HUES64 (cell line): ENCODE measurements around the gene MOCOS.

ENCODE experiments used
- H3K27ac ChIP-seq: 2 replicates; pipeline ENCODE4 v1.7.0; 2013; ENCODE audit warnings: low read depth, low read length, inconsistent platforms
- H3K27me3 ChIP-seq: 2 replicates; pipeline ENCODE4 v1.6.1; 2013; ENCODE audit warnings: mild to moderate bottlenecking, low read length; ENCODE audit not compliant: insufficient read depth
- H3K36me3 ChIP-seq: 2 replicates; pipeline ENCODE4 v1.6.1; 2013; ENCODE audit warnings: mild to moderate bottlenecking, low read length; ENCODE audit not compliant: insufficient read depth
- H3K4me1 ChIP-seq: 2 replicates; pipeline ENCODE4 v1.6.1; 2013; ENCODE audit warnings: mild to moderate bottlenecking, low read length, moderate library complexity; ENCODE audit not compliant: insufficient read depth
- H3K4me3 ChIP-seq: 2 replicates; pipeline ENCODE4 v1.5.1; 2013; ENCODE audit warnings: mild to moderate bottlenecking, low read length, moderate library complexity
- H3K9ac ChIP-seq: 2 replicates; pipeline ENCODE4 v1.6.1; 2013; ENCODE audit warnings: mild to moderate bottlenecking, low read depth, low read length
- H3K9me3 ChIP-seq: 2 replicates; pipeline ENCODE4 v1.6.1; 2013; ENCODE audit warnings: low read depth, low read length; ENCODE audit not compliant: insufficient read depth
- WGBS: fragments of 150-250, 120-280 bp; methylation state at CpG from one replicate; pipeline ENCODE4 v1.1.7; 2013; ENCODE audit warnings: missing lambda C conversion rate; 5-methylcytosine and 5-hydroxymethylcytosine counted together

The MOCOS gene

DNA sequence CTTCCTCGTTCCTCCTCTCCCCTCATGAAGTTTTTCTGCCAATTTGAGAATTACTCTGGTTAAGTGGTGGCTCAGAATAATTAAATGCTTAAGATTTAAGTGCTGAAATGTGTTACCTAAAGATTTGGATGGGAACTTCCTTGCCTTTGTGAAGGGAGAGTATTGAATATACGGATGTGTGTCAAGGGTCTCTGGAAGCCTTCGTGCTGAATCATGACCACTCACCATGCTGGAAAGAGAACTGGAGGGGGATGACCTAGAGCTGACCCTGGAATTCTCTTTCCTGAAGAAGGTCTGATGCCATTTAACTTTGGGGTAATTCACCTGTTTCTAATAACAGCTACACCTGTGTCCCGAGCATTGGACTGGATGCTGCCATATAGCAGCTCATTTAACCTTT, 2.2 kb downstream of the MOCOS start:
- Histone ChIP-seq H3K27ac (no peak overlapping the region), H3K4me3 (no peak overlapping the region)
- WGBS, result 89% methylated on average over 4 of the region's 4 CpGs

DNA sequence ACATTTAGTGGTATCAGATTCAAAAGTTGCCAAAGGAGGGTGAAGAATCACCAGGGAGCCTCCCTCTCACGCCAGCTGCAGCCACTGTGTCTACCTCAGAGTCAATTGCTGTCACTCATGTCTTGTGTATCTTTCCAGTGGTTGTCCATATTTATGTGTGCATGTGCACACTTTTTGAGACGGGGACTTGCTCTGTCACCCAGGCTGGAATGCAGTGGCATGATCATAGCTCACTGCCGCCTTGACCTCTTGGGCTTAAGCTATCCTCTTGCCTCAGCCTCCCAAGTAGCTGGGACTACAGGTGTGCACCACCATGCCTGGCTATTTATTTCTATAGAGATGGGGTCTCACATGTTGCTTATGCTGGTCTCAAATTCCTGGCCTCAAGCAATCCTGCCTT, 4.0 kb downstream of the MOCOS start:
- H3K27me3 ChIP-seq, result peaks cover 35% of the 10 kb centered on the region
- H3K9me3 ChIP-seq, result no peaks in the 10 kb centered on the region
- no peaks in the 10 kb centered on the region for H3K36me3 ChIP-seq
- no peak overlapping the region for H3K27ac ChIP-seq
- H3K4me1 ChIP-seq, result peaks cover 4% of the 10 kb centered on the region; the same call in 1 of the 2 replicates
- H3K9ac ChIP-seq, result no peak overlapping the region
- no peak overlapping the region for H3K4me3 ChIP-seq
- 98% methylated on average over 3 of the region's 3 CpGs for WGBS

More for the DNA sequence above, 2.2 kb downstream of the MOCOS start:
- Histone ChIP-seq H3K9me3 (no peaks in the 10 kb centered on the region), H3K36me3 (no peaks in the 10 kb centered on the region), H3K4me1 (peaks cover 4% of the 10 kb centered on the region; the same call in 1 of the 2 replicates), H3K27me3 (peaks cover 53% of the 10 kb centered on the region), H3K9ac (no peak overlapping the region)

DNA sequence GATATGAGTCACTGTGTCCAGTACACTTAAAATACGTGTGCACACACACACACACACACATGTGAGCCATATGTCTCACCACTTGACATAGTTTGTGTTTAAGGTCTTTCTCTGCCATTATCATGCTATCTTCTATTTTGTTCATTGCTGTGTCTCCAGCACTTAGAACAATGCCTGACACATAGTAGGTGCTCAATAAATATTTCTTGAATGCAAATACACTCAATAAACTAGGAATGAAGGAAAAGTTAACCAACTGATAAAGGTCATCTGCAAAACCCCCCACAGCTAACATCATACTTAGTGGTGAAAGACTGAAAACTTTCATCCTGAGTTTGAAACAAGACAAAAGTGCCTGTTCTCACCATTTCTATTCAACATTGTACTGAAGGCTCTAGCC, 4.4 kb downstream of the MOCOS start:
- Histone ChIP-seq H3K9ac (no peak overlapping the region), H3K27ac (no peak overlapping the region), H3K4me3 (no peak overlapping the region), H3K27me3 (peaks cover 31% of the 10 kb centered on the region), H3K4me1 (peaks cover 4% of the 10 kb centered on the region; the same call in 1 of the 2 replicates), H3K36me3 (no peaks in the 10 kb centered on the region), H3K9me3 (no peaks in the 10 kb centered on the region)
- WGBS, result 100% methylated on average over 1 of the region's 1 CpG

DNA sequence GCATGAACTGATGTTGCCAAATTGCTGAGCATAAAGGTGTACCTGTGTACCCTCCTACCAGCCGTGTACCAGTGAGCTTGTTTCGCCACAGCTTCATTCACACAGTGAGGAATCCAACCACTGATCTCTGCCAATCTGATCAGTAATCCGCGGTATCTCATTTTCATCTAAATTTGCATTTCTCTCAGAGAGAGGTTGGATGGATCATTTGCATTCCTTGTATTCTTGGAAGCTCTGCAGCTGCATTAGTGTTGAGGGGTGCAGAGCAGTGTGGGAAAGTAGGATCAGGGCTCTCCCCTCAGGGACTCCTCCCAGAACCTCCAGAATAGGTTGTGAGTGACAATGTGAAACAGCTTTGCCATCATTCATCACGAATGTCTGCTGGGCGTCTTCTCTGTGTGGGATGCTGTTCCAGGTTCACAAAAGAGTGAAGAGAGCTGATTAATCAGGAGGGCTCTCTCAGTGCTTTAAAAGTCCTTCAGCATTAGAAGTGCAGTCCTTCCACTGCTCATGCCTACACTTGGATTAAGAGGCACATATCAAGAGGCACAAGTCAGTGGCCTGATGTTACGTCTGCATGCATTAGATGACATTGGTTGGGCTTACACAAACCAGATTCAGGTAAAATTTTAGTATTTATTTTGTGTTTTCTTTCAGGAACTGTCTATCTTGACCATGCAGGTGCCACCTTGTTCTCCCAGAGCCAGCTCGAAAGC, 7.5 kb downstream of the MOCOS start:
- Histone ChIP-seq H3K27ac (no peak overlapping the region), H3K27me3 (0 out of 2 replicates have a peak, but pooled peaks cover under 1% of the 10 kb centered on the region), H3K4me3 (no peak overlapping the region), H3K9ac (no peak overlapping the region), H3K9me3 (no peaks in the 10 kb centered on the region), H3K4me1 (no peaks in the 10 kb centered on the region), H3K36me3 (no peaks in the 10 kb centered on the region)
- WGBS, result 89% methylated on average over 8 of the region's 8 CpGs

DNA sequence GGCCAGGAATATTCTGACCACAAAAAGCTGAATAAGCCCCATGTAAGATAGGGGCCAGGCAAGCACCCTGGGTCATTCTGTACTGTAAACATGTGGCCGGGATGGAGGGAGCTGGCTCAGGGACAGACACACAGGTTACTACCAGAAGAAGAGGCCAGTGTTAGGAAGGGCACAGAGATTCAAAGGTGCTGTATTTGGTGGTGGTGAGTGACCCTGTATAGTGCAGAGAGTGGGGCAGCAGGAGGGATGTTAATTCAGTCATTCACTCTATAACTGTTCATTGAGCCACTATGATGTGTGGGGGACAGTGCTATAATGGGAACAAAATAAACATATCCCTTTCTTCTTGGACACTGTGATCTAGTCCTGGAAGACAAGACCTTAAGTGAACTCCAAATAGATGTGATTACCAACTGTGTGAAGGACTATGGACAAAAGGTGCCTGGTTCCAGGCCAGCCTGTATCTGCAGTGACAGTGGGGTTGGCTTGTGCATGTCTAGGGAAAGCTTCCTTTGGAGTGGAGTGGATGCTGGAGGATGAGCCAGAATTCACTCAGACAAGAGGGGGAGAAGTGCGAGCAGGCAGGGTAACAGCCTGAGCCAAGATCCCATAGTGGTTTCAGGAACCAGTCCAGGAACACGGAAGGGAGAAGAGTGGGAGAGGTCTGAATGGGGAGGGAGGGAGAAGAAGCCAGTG, 8.3 kb downstream of the MOCOS start:
- Histone ChIP-seq H3K27ac (no peak overlapping the region), H3K4me1 (no peaks in the 10 kb centered on the region), H3K36me3 (no peaks in the 10 kb centered on the region), H3K27me3 (no peaks in the 10 kb centered on the region), H3K9me3 (no peaks in the 10 kb centered on the region), H3K9ac (no peak overlapping the region), H3K4me3 (no peak overlapping the region)
- WGBS, result 91% methylated on average over 3 of the region's 3 CpGs

DNA sequence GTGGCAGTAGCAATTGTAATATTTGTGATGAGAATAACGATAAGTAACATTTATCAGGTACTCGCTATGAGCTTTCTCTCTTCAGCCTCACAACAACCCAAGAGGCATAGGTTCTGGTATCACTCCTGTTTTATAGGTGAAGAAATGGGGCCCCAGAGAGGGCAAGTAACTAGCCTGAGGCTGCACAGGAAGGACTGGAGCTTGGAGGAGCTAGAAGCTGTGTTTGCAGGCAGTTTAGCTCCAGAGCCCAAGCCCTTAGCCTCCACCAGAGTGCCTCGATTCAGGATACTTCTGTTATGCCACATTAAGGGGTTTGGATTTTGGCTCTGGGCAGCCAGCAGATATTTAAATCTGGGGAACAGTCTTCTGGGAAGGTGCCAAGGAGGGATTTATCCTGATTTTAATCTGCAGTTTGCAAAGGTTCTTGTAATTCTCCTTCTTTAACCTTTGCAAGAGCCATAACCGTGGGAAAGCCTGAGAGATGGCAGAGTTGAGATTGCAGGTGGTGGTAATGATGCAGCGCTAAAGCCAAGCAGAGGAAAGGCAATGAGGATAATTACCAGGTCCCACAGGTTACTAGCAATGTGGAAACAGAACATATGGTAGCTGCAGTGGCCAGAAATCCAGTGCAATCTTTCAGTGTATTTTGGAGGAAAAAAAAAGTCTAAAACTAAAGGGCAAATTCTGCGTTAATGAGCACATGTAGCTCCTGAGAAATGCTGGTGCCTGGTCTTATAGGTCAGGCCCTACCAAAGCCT, 9.1 kb downstream of the MOCOS start:
- Histone ChIP-seq H3K27ac (no peak overlapping the region), H3K9ac (no peak overlapping the region), H3K9me3 (no peaks in the 10 kb centered on the region), H3K27me3 (no peaks in the 10 kb centered on the region), H3K4me1 (no peaks in the 10 kb centered on the region), H3K4me3 (no peak overlapping the region), H3K36me3 (no peaks in the 10 kb centered on the region)
- 94% methylated on average over 5 of the region's 6 CpGs for WGBS

DNA sequence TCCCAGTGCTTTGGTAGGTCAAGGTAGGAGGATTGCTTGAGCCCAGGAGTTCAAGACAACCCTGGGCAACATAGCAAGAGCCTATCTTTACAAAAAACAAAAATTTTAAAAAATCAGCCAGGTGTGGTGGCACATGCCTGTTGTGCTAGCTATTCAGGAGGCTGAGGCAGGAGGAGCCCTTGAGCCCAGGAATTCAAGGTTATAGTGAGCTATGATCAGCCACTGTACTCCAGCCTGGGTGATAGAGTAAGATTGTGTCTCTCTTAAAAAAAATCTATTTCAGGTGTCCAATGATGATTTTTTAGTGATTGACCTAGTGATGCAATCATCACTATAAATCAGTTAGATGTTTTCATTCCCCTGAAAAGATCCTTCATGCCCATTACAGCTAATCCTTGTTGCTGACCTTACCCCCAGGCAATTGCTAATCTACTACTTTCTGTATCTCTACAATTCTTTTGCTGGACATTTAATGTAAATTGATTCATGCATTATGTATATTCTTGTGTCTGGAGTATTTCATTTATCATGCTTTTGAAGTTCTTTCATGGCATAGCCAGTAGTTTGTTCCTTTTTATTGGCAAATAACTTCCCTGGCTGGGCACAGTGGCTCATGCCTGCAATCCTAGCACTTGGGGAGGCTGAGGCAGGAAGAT, 10.3 kb downstream of the MOCOS start:
- no peaks in the 10 kb centered on the region for H3K27me3 ChIP-seq
- H3K27ac ChIP-seq, result no peak overlapping the region
- no peak overlapping the region for H3K4me3 ChIP-seq
- no peaks in the 10 kb centered on the region for H3K4me1 ChIP-seq
- no peak overlapping the region for H3K9ac ChIP-seq
- no peaks in the 10 kb centered on the region for H3K9me3 ChIP-seq
- H3K36me3 ChIP-seq, result no peaks in the 10 kb centered on the region

DNA sequence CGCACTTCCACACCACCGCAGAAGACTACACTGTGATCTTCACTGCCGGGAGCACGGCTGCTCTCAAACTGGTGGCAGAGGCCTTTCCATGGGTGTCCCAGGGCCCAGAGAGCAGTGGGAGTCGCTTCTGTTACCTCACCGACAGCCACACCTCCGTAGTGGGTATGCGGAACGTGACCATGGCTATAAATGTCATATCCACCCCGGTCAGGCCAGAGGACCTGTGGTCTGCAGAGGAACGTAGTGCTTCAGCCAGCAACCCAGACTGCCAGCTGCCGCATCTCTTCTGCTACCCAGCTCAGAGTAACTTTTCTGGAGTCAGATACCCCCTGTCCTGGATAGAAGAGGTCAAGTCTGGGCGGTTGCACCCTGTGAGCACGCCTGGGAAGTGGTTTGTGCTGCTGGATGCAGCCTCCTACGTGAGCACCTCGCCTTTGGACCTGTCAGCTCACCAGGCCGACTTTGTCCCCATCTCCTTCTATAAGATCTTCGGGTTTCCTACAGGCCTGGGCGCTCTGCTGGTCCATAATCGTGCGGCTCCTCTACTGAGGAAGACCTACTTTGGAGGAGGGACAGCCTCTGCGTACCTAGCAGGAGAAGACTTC, 12.5 kb downstream of the MOCOS start:
- Histone ChIP-seq H3K27me3 (no peaks in the 10 kb centered on the region), H3K27ac (no peak overlapping the region), H3K9ac (no peak overlapping the region), H3K9me3 (no peaks in the 10 kb centered on the region), H3K4me3 (no peak overlapping the region), H3K4me1 (no peaks in the 10 kb centered on the region), H3K36me3 (no peaks in the 10 kb centered on the region)
- 89% methylated on average over 22 of the region's 22 CpGs for WGBS

DNA sequence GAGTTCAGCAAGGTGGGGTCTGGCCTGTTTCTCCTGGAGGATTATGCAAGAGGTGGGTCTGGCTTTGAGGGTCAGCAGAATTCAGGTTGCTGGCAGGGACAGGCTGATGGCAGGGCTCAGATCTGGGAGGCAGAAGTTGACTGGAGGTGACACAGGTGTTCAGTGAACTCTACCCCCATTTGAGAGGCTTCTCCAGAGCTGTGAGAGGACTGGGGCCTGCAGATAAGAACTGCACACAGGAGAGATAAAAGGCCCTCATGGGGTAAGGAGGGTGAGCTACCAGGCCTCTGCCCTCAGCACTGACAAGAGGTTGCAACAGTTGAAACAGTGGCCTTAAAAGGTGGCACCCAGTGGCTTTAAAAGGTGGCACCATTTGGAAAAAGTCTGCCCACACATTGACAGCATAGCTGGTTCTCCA, 13.1 kb downstream of the MOCOS start:
- Histone ChIP-seq H3K36me3 (0 out of 2 replicates have a peak, but pooled peaks cover 2% of the 10 kb centered on the region), H3K4me3 (no peak overlapping the region), H3K4me1 (no peaks in the 10 kb centered on the region), H3K9ac (no peak overlapping the region), H3K27me3 (no peaks in the 10 kb centered on the region), H3K9me3 (no peaks in the 10 kb centered on the region), H3K27ac (no peak overlapping the region)

DNA sequence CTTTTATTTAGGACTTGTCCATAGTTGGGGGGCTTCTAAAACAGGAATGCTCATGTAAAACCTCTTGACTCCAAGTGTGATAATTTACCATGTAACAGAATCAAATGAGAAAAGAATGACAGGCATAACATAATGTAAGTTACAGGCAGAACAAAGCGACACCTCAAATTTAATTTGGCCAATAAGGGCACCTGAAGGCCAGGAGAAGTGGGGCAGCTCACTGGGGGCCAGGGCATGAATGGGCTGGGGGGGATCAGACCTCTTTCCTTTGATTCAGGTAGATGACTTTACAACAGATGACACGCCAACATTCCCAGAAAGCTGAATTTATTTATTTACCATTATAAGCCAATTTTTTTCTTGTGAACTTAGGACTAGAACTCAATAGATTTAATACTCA, 14.5 kb downstream of the MOCOS start:
- no peak overlapping the region for H3K4me3 ChIP-seq
- H3K36me3 ChIP-seq, result 0 out of 2 replicates have a peak, but pooled peaks cover 2% of the 10 kb centered on the region
- no peak overlapping the region for H3K9ac ChIP-seq
- no peaks in the 10 kb centered on the region for H3K9me3 ChIP-seq
- no peaks in the 10 kb centered on the region for H3K27me3 ChIP-seq
- 100% methylated on average over 1 of the region's 2 CpGs for WGBS
- H3K4me1 ChIP-seq, result no peaks in the 10 kb centered on the region
- H3K27ac ChIP-seq, result no peak overlapping the region
